IMR-90 (cell line): Measurements from ENCODE around the gene DCANP1. TPM values are rescaled to one million over a fixed set of nuclear protein-coding genes. Genes with fewer than 3 reads are reported as not detected.

ENCODE experiments used
- ATAC-seq: fragments of 200-7000 bp; cut with Tn5 transposase; 2 replicates; pipeline ENCODE4 v1.9.1; 2020; ENCODE audit warnings: low read depth, mild to moderate bottlenecking, moderate library complexity
- BruUV-seq: library from RNA; stranded (reverse); fragments of 400-500 nt; replicated peaks from 2 replicates; lab custom pipeline; 2021; lab: Mats Ljungman, UMichigan
- CTCF ChIA-PET: fragments of 300-600 bp; formaldehyde crosslinking; extraction: SDS; loops from one replicate; lab custom pipeline; 2021; ENCODE audit warnings: antibody characterized with exemption; lab: Yijun Ruan, JAX
- POLR2A ChIA-PET: fragments of 300-600 bp; sonication (Branson Sonifier 250); formaldehyde crosslinking; loops from one replicate; lab custom pipeline; 2022; ENCODE audit warnings: antibody characterized with exemption; ENCODE audit not compliant: unreplicated experiment; lab: Charles Lee
- DNase-seq: peaks from one replicate; pipeline ENCODE4 v3.0.0; 2013
- H2AFZ ChIP-seq: replicated peaks from 2 replicates; pipeline ENCODE3; 2013; ENCODE audit warnings: low read length, mild to moderate bottlenecking; ENCODE audit not compliant: poor library complexity
- H2AK5ac ChIP-seq: 2 replicates; pipeline ENCODE4 v1.6.1; 2013; ENCODE audit warnings: low read depth, low read length, inconsistent platforms
- H2AK9ac ChIP-seq: replicated peaks from 2 replicates; pipeline ENCODE3; 2013; ENCODE audit warnings: mild to moderate bottlenecking, low read depth, low read length, moderate library complexity; ENCODE audit not compliant: poor library complexity
- H2BK120ac ChIP-seq: 2 replicates; pipeline ENCODE4 v1.6.1; 2013; ENCODE audit warnings: low read depth, low read length, inconsistent platforms
- H2BK15ac ChIP-seq: 3 replicates; pipeline ENCODE4 v1.6.1; 2013; ENCODE audit warnings: low read depth, low read length, inconsistent platforms
- H2BK20ac ChIP-seq: 2 replicates; pipeline ENCODE4 v1.6.1; 2013; ENCODE audit warnings: low read depth, mild to moderate bottlenecking, inconsistent platforms, low read length, moderate library complexity
- H2BK5ac ChIP-seq: 2 replicates; pipeline ENCODE4 v1.6.1; 2013; ENCODE audit warnings: mild to moderate bottlenecking, low read depth, low read length, inconsistent platforms; ENCODE audit not compliant: poor library complexity, severe bottlenecking
- H3K14ac ChIP-seq: replicated peaks from 2 replicates; pipeline ENCODE4 v1.6.1; 2013; ENCODE audit warnings: low read depth, low read length, inconsistent platforms
- H3K18ac ChIP-seq: 2 replicates; pipeline ENCODE4 v1.6.1; 2013; ENCODE audit warnings: low read depth, low read length, control low read depth
- H3K23ac ChIP-seq: 2 replicates; pipeline ENCODE4 v1.6.1; 2013; ENCODE audit warnings: low read depth, low read length, inconsistent platforms
- H3K27ac ChIP-seq: 2 replicates; pipeline ENCODE4 v1.5.1; 2013; ENCODE audit warnings: mild to moderate bottlenecking, control low read depth, low read length; ENCODE audit not compliant: insufficient read depth
- H3K27me3 ChIP-seq: 2 replicates; pipeline ENCODE4 v1.6.1; 2013; ENCODE audit warnings: low read length; ENCODE audit not compliant: control insufficient read depth, insufficient read depth
- H3K36me3 ChIP-seq: 2 replicates; pipeline ENCODE4 v1.6.1; 2013; ENCODE audit warnings: low read length, mixed read lengths; ENCODE audit not compliant: control insufficient read depth, insufficient read depth
- H3K4ac ChIP-seq: 2 replicates; pipeline ENCODE4 v1.6.1; 2013; ENCODE audit warnings: low read depth, low read length, inconsistent platforms
- H3K4me1 ChIP-seq: 2 replicates; pipeline ENCODE4 v1.6.1; 2013; ENCODE audit warnings: low read length, mixed read lengths; ENCODE audit not compliant: control insufficient read depth, insufficient read depth
- H3K4me2 ChIP-seq: 2 replicates; pipeline ENCODE4 v1.6.1; 2013; ENCODE audit warnings: low read depth, mild to moderate bottlenecking, control low read depth, low read length, moderate library complexity
- H3K4me3 ChIP-seq: 2 replicates; pipeline ENCODE4 v1.5.1; 2013; ENCODE audit warnings: low read depth, mild to moderate bottlenecking, control low read depth, low read length, moderate library complexity; ENCODE audit not compliant: insufficient read depth
- H3K56ac ChIP-seq: 2 replicates; pipeline ENCODE4 v1.6.1; 2013; ENCODE audit warnings: low read length, inconsistent platforms; ENCODE audit not compliant: insufficient read depth; ENCODE audit errors: extremely low read depth
- H3K79me1 ChIP-seq, 2 experiments: 2 replicates each; pipeline ENCODE4 v1.6.1; 2013; ENCODE audit warnings: low read length in 2 of 2, inconsistent platforms in 1 of 2, low read depth in 1 of 2
- H3K9ac ChIP-seq: 2 replicates; pipeline ENCODE4 v1.6.1; 2013; ENCODE audit warnings: low read depth, low read length, control low read depth
- H3K9me1 ChIP-seq: 2 replicates; pipeline ENCODE4 v1.6.1; 2013; ENCODE audit warnings: low read length, inconsistent platforms; ENCODE audit not compliant: insufficient read depth
- H3K9me3 ChIP-seq: 2 replicates; pipeline ENCODE4 v1.6.1; 2013; ENCODE audit warnings: low read length; ENCODE audit not compliant: control insufficient read depth, insufficient read depth
- H4K20me1 ChIP-seq: 2 replicates; pipeline ENCODE4 v1.6.1; 2013; ENCODE audit warnings: low read length, inconsistent platforms; ENCODE audit not compliant: insufficient read depth
- H4K5ac ChIP-seq: 2 replicates; pipeline ENCODE4 v1.6.1; 2013; ENCODE audit warnings: mild to moderate bottlenecking, low read depth, low read length, control low read depth
- H4K8ac ChIP-seq, 2 experiments: 2 replicates each; pipeline ENCODE4 v1.6.1; 2013; ENCODE audit warnings: low read depth in 2 of 2, low read length in 2 of 2, control low read depth in 1 of 2, inconsistent platforms in 1 of 2
- H4K91ac ChIP-seq: 2 replicates; pipeline ENCODE4 v1.6.1; 2013; ENCODE audit warnings: low read depth, low read length, inconsistent platforms; ENCODE audit not compliant: insufficient read depth
- FOS ChIP-seq: fragments of 150-350 bp; IDR thresholded peaks from 2 replicates; pipeline ENCODE4 v1.6.1; 2016; ENCODE audit warnings: low read depth, low read length
- RAD21 ChIP-seq: IDR thresholded peaks from 2 replicates; pipeline ENCODE4 v1.6.1; 2012; ENCODE audit warnings: low read length, improper control_type of control experiment
- RCOR1 ChIP-seq: IDR thresholded peaks from 2 replicates; pipeline ENCODE4 v1.6.1; 2012; ENCODE audit warnings: mild to moderate bottlenecking, low read length, improper control_type of control experiment; ENCODE audit not compliant: insufficient replicate concordance
- WGBS, 2 experiments: methylation state at CpG; one replicate each; pipeline versions ENCODE4 v1.1.5 to v1.1.7; 2013; ENCODE audit warnings: missing lambda C conversion rate in 2 of 2; ENCODE audit not compliant: insufficient read length in 1 of 2; ENCODE audit errors: extremely low coverage in 2 of 2; 5-methylcytosine and 5-hydroxymethylcytosine counted together
- dilution Hi-C: fragments of 300-500 bp; cut with HindIII; formaldehyde crosslinking; loops from one replicate; pipeline ENCODE4 v1.14.3; 2018; ENCODE audit warnings: low sequenced_read_pairs; ENCODE audit not compliant: unreplicated experiment
- in situ Hi-C: fragments of 300-500 bp; cut with MboI; formaldehyde crosslinking; loops from 3 replicates; pipeline ENCODE4 v1.14.3; 2019; ENCODE audit warnings: low sequenced_read_pairs, inconsistent platforms, mixed read lengths
- intact Hi-C: fragments of 100-400 bp; cut with micrococcal nuclease; formaldehyde crosslinking; loops from 2 replicates; pipeline ENCODE4 v1.10.0; 2022
- polyA plus RNA-seq, 3 experiments: library from polyadenylated mRNA; depleted of rRNA; stranded (reverse); fragments of >200 nt; gene quantifications; 2 replicates each; pipeline ENCODE4 v1.2.3, GENCODE V29; 2012; ENCODE audit warnings: low replicate concordance in 1 of 3
- total RNA-seq: library from RNA; depleted of rRNA; stranded (reverse); fragments of >200 nt; gene quantifications from 2 replicates; pipeline ENCODE4 v1.2.3, GENCODE V29; 2012

The DCANP1 gene
- total and polyA plus RNA-seq, 2 of the 4 experiments (the other 2 are of a cell fraction) = not detected

GRCh38 chr5:135428586-135428985, 18.6 kb downstream of the DCANP1 start:
- ChIA-PET POLR2A (no interaction called here), CTCF (no interaction called here)
- Histone ChIP-seq H2BK5ac (no peak overlapping the region), H3K27ac (no peak overlapping the region), H3K4me2 (no peak overlapping the region), H3K56ac (no peak overlapping the region), H3K18ac (no peak overlapping the region), H2BK120ac (no peak overlapping the region), H4K5ac (no peak overlapping the region), H3K4me1 (0 out of 2 replicates have a peak, but pooled peaks cover 1% of the 10 kb centered on the region), H3K9me1 (no peaks in the 10 kb centered on the region; the same call in 1 of the 2 replicates), H3K9me3 (peaks cover 5% of the 10 kb centered on the region), H4K91ac (no peak overlapping the region), H3K14ac (no peak overlapping the region), H2BK20ac (no peak overlapping the region), H2AFZ (no peak overlapping the region), H4K20me1 (no peaks in the 10 kb centered on the region), H2AK5ac (no peak overlapping the region), H3K4me3 (no peak overlapping the region), H3K4ac (no peak overlapping the region), H2BK15ac (no peak overlapping the region), H3K23ac (no peak overlapping the region), H3K27me3 (no peaks in the 10 kb centered on the region), H3K36me3 (no peaks in the 10 kb centered on the region), H2AK9ac (no peak overlapping the region), H3K79me1 (no peaks in the 10 kb centered on the region), H4K8ac (no peak overlapping the region), H3K9ac (no peak overlapping the region)
- DNase-seq = no peak
- no peak for ATAC-seq
- dilution Hi-C loops = no loop called here
- no CpG with 5 or more reads among the region's 1 CpG for WGBS, 2 experiments
- BruUV-seq = no TSS peak
- intact Hi-C loops = no loop called here
- TF ChIP-seq RCOR1 (no peak), RAD21 (no peak), FOS (no peak)
- in situ Hi-C loops = no loop called here
